ENCODE results near the gene DNAH14. TPM values are rescaled to one million over a fixed set of nuclear protein-coding genes. Genes with fewer than 3 reads are reported as not detected.

The DNAH14 gene
- total RNA-seq, 2 donors from 2014 or later = 36.6 to 41.6 TPM

GRCh38 chr1:224928906-224929305, 569 bp upstream of the DNAH14 start:
- peak overlapping the region; percentile 80 for H3K4me3 ChIP-seq (ENCODE audit: low read length)
- peak overlapping the region; percentile 69 for H3K4me3 Mint-ChIP-seq
- H3K27ac ChIP-seq (ENCODE audit: low read depth, low read length) = no peak overlapping the region
- H3K27me3 ChIP-seq (ENCODE audit: control insufficient read depth, insufficient read depth, low read length, poor library complexity, severe bottlenecking) = peaks cover 26% of the 10 kb centered on the region
- no peak for DNase-seq
- WGBS, 2 experiments (ENCODE audit: insufficient coverage in 1 of 2, insufficient read length in 1 of 2) = 82 to 87% methylated on average over 2 to 3 of the region's 4 CpGs
- no peaks in the 10 kb centered on the region for H3K4me1 ChIP-seq (ENCODE audit: control insufficient read depth, insufficient read depth, low read length)
- peaks cover 27% of the 10 kb centered on the region for H3K9me3 ChIP-seq (ENCODE audit: control insufficient read depth, low read length)
- H3K27ac Mint-ChIP-seq = peak overlapping the region; percentile 78
- peaks cover 3% of the 10 kb centered on the region for H3K36me3 ChIP-seq (ENCODE audit: control insufficient read depth, insufficient read depth, low read length)
- H3K4me1 Mint-ChIP-seq = no peaks in the 10 kb centered on the region
- TF ChIP-seq CTCF (conservative IDR thresholded peaks at IDR 0.05) = no peak
- H3K36me3 Mint-ChIP-seq (ENCODE audit: low read depth) = peaks cover 24% of the 10 kb centered on the region
- peaks cover 33% of the 10 kb centered on the region for H3K9me3 Mint-ChIP-seq
- H3K27me3 Mint-ChIP-seq (ENCODE audit: insufficient read depth) = peaks cover 31% of the 10 kb centered on the region
- no peak overlapping the region for H3K9ac ChIP-seq (ENCODE audit: extremely low read depth, low read length, poor library complexity, severe bottlenecking)

DNA sequence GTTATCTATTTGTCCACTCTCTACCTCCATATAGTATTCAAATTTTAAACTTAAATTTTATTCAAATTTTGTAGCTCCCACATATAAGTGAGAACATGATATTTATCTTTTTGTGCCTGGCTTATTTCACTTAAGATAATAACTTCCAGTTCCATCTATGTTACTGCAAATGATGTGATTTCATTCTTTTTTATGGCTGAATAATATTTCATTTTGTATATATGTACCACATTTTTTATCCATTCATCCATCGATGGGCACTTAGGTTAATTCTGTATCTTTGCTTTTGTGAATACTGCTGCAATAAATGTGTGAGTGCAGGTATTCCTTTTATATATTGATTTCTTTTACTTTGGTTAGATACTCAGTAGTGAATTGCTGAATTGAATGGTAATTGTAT, 2.1 kb downstream of the DNAH14 start:
- Histone ChIP-seq H3K9me3 (ENCODE audit: control insufficient read depth, low read length) (peaks cover 52% of the 10 kb centered on the region), H3K27ac (ENCODE audit: low read depth, low read length) (no peak overlapping the region), H3K4me1 (ENCODE audit: control insufficient read depth, insufficient read depth, low read length) (no peaks in the 10 kb centered on the region), H3K9ac (ENCODE audit: extremely low read depth, low read length, poor library complexity, severe bottlenecking) (no peak overlapping the region), H3K27me3 (ENCODE audit: control insufficient read depth, insufficient read depth, low read length, poor library complexity, severe bottlenecking) (peaks cover 2% of the 10 kb centered on the region), H3K36me3 (ENCODE audit: control insufficient read depth, insufficient read depth, low read length) (peaks cover 3% of the 10 kb centered on the region), H3K4me3 (ENCODE audit: low read length) (peak overlapping the region; percentile 57)
- Mint-ChIP-seq H3K4me1 (no peaks in the 10 kb centered on the region), H3K4me3 (no peak overlapping the region), H3K27ac (no peak overlapping the region), H3K9me3 (peaks cover 60% of the 10 kb centered on the region), H3K27me3 (ENCODE audit: insufficient read depth) (peaks cover 11% of the 10 kb centered on the region), H3K36me3 (ENCODE audit: low read depth) (peaks cover 33% of the 10 kb centered on the region)
- TF ChIP-seq CTCF (conservative IDR thresholded peaks at IDR 0.05) = no peak
- 80% methylated on average over 1 of the region's 1 CpG; no CpG with 5 or more reads in 1 of the 2 experiments for WGBS, 2 experiments (ENCODE audit: insufficient coverage in 1 of 2, insufficient read length in 1 of 2)
- DNase-seq = no peak

- H3K4me3 ChIP-seq (ENCODE audit: low read length) = peak overlapping the region; percentile 44
- H3K36me3 ChIP-seq (ENCODE audit: control insufficient read depth, insufficient read depth, low read length) = peaks cover 3% of the 10 kb centered on the region
- no peak overlapping the region for H3K27ac Mint-ChIP-seq
- H3K9me3 Mint-ChIP-seq = peaks cover 65% of the 10 kb centered on the region
- no peak overlapping the region for H3K9ac ChIP-seq (ENCODE audit: extremely low read depth, low read length, poor library complexity, severe bottlenecking)
- TF ChIP-seq CTCF (conservative IDR thresholded peaks at IDR 0.05) = no peak
- H3K9me3 ChIP-seq (ENCODE audit: control insufficient read depth, low read length) = peaks cover 62% of the 10 kb centered on the region
- peaks cover 36% of the 10 kb centered on the region for H3K36me3 Mint-ChIP-seq (ENCODE audit: low read depth)
- H3K4me3 Mint-ChIP-seq = no peak overlapping the region
- 100% methylated on average over 1 of the region's 1 CpG; no CpG with 5 or more reads in 1 of the 2 experiments for WGBS, 2 experiments (ENCODE audit: insufficient coverage in 1 of 2, insufficient read length in 1 of 2)
- no peak for DNase-seq
- H3K27ac ChIP-seq (ENCODE audit: low read depth, low read length) = no peak overlapping the region
- H3K27me3 Mint-ChIP-seq (ENCODE audit: insufficient read depth) = peaks cover 2% of the 10 kb centered on the region
- no peaks in the 10 kb centered on the region for H3K4me1 Mint-ChIP-seq
- no peaks in the 10 kb centered on the region for H3K27me3 ChIP-seq (ENCODE audit: control insufficient read depth, insufficient read depth, low read length, poor library complexity, severe bottlenecking)
- H3K4me1 ChIP-seq (ENCODE audit: control insufficient read depth, insufficient read depth, low read length) = no peaks in the 10 kb centered on the region
Observed at GRCh38 chr1:224932607-224933249, 3.3 kb downstream of the DNAH14 start.
